ENCODE data around the gene TMUB1.
A peak's percentile ranks its signal among the peaks of the same experiment; 100 is the strongest.

Gene TMUB1

DNA sequence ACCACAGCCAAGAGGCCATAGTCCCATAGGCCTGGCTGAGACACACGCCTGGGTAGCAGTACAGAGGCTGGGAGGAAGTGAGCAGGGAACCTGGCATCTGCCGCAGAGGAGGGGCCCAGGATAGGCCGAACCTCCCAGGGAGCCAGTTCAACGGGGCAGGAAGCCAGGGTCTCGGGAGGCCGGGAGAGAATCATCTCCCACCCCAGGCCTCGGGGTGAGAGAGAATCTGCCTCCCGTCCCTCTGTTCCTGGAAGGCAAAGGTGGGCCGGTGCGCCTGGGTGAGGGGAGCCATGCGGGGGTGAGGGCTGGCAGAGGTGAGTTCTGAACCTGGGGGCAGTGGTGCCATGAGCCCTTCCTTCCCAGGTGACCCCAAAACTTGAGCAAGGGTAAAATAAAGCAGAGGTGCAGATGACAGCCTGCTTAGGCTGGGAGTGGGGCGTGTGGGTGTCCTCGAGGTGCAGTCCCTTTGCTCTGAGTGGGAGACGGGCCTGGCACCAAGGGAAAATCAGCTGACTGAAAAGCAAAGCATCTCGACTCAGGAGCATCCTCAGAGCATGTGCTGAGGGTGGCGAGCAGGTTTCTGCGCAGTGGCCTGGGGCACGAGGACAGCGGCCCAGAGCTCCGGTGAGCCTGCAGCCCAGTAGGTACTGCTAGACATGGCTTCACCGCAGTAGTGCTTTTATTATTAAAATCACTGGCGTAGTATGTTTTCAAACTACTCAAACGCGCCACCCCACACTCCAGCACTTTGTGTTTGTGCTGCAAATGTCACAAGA lies 18.5 kb upstream of the TMUB1 start:
- no peak for DNase-seq

DNA sequence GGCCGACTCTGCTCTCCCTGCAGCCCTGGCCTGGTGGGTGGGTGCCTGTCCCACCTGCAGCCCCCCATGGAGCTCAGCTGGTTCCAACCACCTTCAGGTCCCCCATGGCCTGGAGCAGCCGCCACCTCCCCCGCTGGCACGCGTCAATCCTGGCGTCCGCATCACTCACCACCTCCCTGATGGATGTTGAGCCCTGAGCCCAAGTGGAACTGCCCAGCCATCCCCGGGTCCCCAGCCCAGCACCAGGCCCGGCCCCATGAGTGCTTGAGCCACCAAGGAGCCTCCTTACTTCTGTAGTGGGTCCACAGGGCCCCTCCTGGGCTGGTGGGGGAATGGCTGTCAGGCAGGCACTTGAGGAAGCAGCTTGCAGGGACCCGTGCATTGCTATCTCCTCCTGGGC lies 17.6 kb upstream of the TMUB1 start:
- DNase-seq, result no peak

DNA sequence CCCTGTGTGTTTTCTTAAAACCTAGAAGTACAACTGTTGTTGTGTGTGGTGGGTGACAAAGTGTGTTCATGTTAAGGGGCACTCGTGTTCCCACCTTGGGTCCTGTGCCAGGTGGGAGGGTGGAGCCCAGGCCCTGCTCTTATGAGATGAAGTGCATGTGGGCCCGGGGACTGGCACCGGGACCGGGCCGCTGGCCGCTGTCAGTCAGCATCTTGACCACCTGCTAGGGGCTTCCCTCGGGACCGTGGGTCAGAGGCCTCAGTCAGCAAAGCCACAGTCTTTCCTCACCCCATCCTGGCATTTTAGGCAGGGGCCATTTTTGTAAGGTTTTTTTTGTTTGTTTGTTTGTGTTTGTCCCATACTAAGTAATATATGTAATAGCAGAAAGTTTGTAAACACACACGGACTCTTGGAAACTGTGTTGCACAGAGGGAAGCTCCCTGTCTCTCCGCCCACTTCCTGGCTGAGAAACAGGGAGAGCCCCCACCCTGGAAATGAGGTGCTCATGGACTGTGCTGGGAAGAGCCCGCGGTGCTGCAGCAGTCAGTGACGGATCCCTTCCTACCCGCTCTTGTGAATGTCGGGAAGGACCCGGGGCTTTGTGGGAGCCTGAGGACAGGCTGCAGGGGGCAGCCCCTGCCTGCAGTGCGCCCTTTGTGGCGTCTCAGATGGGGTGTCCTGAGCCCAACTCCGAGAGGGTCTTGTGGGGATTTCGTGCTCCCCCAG lies 16.4 kb upstream of the TMUB1 start:
- no peak for DNase-seq

DNA sequence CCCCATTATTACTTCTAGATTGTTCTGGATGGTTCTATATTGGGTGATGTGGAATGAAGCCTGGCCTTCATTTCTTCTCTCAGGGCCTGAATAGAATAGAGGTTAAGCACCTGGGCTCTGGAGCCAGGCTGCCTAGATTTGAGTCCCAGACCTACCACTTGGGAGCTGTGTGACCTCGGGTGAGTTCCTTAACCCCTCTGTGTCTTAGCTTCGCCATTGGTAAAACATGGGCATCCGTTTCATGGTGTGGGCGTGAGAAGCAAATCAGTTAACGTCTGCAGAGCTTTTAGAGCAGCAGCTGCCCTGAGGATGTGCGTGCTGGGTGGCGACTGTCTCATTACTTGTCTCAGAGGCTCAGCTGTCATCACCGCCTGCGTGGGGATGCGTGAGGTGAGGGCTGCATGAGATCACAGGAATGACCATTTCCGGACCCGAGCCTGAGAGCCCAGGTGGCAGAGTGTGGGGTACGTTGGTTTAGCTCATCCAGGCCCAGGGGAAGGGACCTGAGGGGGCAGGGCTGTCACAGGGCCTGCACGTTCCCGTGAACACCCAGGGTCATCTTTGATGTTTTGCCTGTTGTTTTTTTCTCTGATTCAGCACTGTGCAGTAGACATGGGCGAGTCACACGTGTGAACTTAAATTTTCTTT lies 12.7 kb upstream of the TMUB1 start:
- no peak for DNase-seq

DNA sequence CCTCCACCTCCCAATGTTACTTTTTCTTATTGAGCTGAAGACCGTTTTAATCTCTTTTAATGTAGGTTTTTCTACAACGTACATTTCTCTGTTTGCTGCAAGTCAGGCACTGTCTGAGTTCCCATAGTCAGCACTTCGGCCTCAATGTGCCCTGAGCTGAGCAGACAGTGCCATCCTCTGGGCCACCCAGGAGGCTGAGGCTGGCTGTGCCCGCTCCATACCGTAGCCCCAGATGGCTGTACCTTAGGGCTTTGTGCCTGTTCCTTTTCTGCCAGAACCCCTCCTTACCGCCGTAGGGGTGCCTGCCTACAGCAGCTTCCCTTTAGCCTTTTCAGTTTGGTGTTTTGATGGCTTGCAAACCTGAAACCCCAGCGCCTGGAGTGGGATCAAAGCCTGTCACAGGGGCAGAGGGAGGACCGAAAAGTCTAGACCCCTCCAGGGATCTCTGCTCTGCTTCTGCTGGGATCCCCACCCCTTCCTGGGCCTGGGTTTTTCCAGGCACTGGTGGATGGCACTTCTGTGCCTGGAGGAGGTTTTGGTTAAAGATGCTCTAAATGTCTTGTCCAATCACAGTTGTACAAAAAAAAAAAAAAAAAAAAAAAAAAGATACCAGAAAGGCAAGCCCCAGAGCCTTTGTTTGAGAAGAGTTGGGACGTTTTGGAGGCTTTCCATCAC lies 12.0 kb upstream of the TMUB1 start:
- no peak for DNase-seq

DNA sequence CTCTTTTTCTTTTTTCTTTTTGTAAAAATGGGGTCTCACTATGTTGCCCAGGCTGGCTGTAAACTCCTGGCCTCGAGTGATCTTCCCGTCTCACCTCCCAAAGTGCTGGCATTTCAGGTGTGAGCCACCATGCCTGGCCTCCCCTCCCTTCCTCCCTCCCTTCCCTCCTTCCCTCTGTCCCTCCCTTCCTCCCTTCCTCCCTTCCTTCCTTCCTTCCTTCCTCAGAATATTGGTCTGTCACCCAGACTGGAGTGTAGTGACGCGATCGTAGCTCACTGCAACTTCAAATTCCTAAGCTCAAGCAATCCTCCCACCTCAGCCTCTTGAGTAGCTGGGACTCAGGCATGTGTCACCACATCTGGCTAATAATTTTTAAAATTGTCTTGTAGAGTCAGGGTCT lies 11.4 kb upstream of the TMUB1 start:
- DNase-seq, result no peak

DNA sequence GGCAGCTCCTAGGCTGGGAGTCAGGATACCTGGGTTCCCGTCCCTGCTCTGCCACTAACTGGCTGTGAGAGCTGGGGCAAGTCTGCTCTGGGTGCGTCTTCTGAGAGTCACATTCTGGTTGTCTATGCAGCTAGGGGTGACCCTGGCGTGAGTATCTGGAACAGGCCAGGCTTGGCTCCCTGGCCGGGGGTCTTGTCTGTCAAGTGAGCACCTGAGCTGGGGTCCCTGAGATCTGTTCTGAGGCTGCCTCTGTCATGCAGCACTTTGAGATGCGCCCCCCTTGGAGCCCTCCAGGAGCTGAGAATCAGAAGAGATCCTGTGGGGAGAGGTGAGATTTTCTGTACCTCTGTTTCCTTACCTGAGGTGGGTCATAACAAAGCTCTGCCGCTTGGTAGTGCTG lies 10.5 kb upstream of the TMUB1 start:
- DNase-seq, result no peak

DNA sequence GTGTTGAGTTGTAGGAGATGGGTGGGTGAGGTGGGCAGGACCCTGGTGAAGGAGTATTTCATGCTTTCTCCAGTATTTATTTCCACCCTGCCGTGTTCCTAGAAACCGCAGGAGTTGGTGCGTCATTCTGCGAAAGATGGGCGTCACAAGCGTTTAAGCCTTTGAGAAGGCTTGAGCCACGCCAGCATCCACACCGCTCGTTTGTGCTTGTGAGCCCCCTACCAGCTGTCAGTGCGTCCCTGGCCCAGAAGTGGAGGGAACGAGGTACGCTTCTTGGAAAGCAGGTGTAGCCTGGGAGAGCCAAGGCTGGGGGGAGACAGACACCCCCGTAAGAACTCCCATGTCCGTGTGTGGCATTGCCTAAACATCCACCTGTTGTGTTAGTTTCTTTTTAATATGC lies 8.7 kb upstream of the TMUB1 start:
- no peak for DNase-seq

DNA sequence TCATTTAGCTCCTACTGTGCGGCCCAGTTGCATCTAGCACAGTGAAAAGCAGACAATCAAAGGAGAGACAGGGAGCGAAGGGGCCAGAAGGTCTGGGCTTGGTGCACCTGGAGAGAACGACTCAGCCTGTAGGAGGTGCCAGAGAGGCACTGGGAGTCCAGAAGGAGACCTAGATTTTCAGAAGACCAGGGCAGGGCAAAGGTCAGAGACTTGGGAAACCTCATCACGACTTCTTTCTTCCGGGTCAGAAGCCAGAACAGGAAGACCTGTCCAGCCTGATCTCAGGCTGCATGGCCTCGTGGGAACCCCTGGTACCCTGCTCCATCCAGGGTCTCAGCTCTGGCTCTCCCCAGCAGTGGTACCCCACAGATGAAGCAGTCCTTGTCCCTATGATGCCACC lies 8.1 kb upstream of the TMUB1 start:
- no peak for DNase-seq

DNA sequence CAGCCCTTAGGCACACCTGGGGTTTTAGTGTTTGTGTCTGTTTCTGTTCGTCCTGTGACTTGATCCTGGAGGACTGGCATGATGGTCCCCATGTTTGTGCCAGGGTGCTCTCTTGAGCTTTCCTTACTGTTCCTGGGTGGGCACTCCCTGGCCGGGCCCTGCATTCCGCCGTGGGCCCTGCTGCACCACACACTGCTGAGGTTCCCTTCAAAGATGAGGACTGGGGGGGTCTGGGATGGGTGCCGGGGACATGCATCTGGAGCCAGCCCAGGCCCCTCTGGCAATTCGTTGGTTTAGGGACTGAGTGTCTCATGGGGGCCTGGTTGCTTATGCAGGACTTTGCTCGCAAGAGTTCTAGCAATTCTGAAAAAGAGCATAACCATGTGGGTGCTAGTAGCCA lies 7.7 kb upstream of the TMUB1 start:
- DNase-seq, result no peak

DNA sequence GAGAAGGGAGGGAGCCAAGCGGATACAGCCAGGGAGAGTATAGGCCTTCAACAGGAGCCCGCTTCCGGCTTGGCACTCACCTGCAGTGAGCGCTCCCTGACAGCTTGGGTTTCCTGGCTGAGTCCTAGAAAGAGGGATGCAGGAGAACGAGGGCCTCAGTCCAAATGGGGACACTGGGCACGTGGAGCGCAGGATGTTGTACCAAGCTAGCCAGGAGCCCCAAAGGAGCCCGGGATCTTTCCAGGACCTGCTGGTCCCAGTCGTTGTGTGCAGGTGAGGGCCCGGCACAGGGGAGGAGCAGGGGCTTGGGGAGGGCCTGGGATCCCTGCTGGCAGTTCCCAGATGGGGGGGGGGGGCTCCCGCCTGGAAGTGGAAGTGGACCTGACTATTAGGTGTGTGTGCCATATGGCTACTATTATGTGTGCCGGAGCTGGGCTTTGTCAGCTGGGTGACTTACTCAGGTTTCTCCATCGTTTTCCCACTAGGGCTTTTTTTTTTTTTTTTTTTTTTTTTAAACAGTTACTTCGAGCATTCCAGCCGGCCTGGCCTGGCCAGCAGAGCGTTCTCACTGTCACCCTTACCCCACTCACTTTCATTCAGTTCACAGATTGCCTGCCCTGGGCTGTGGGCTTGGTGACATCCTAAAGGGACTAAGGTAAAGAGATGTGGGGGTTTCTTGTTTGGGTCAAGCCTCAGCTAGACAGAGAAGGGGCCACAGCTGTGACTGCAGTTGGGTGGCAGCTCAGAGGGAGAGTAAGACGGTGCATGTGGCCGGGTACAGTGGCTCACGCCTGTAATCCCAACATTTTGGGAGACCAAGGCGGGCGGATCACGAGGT lies 6.8 kb upstream of the TMUB1 start:
- DNase-seq, result no peak

DNA sequence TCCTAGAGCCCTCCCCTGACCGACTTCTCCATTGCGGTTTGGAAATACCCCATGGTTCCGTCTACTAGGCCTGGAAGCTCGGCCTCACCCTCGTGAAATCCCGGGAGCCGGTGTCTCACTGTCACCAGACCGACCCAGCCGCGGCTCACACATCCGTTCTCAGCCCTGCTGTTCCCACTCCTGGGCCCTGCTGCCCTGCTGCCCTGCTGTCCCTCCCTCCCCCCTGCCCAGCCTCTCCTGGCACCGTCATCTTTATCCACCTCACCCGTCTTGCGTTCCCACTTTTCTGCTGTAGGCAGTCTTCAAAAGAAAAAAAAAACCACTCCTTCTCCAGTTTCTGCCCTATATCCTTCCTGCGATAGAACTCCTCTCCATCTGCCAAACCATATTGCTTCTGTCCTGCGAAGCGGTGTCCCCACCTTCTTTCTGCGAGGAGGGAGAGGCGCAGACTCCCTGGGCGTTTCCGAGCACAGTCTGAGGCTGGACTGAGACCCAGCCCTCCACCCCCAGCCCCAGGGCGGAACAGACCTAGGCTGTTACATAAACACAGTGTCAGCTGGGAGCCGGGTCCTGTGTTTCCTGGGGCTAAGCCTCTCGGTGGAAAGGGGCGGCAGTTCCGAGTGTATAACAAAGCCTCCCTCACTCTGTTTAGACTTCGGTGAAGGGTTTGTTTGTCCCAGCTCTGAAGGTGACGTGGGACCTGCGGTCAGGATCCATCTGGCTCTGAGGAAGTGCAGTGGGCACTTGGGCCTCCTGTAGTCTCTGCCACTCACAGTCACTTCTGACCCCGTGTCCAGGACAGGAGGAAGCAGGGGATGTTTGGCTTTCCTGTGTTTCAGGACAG lies 5.8 kb upstream of the TMUB1 start:
- peak; percentile 80 for DNase-seq

DNA sequence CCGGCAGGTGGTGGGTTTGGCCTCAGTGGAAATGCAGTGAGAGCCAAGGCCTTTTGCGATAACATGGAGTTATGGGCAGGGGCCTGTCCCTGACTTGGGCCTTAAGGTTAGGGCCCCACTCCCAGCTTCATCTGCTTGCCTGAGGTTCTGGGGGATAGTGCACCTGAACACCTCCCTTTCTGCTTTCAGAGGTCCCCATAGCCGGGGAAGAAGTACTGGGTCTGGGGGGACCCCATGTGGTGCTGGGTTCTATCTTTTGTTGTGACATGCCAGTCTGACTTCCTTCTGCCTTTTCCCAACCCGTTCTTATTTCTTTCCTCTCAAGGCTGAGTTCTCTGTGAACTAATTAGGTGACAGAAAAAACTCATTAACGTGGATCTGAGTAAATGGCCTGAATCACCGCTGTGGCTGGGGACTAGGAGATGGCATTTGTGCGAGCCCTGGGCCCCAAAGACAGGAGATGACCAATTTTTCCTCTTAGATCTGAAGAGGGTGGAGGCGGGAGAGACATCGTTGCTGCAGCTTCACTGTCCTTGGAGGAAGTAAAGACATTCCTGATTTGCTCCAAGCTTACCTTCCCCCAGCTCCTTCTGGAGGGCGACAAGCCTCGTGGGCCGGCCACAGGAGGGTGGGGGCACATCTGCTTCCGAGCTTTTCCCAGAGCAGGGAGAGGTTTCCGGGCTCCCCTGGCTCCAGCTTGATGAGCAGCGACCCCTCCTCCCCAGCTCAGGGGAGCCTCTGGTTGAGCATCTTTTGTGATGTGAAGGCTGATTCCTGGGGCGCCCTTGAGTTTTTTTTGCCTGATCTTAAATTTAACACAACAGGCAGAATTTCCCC lies 4.9 kb upstream of the TMUB1 start:
- peak; percentile 59 for DNase-seq

DNA sequence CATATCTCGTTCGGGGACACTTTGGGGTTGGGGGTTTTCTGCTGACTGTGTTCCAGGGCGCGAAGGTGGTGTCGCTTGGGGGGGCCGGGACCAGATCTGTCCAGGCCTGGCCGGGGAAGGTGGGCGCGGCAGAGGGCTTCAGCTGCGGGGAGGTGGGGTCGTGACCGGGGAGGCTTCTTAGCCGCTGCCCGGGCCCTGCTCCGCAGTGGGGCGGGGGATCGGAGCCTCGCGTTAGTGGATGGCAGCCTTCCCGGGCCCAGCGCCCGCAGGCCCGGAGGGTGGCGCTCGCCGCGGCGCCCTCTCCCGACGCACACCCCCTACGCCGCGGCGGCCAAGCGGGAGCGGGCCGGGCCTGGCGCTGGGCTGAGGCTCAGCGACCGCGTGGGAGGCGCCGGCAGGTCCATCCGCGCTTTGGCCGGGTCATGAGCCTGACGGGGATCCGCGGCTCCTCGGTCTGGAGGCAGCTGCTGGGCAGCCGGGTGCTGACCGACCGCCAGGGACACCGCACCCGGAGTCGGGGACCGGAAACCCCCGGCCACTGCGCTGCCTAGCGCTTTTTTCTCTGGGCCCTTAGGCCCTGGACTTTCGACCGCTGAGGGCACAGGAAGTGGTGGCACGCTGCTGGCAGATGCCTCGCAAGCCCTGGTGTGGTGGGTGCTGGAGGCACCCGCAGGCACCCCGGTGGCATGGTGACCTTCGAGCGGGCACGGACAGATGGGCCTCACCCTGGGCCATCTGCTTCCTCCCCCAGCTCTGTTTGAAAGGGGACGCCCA lies 4.1 kb upstream of the TMUB1 start:
- peak; percentile 80 for DNase-seq

DNA sequence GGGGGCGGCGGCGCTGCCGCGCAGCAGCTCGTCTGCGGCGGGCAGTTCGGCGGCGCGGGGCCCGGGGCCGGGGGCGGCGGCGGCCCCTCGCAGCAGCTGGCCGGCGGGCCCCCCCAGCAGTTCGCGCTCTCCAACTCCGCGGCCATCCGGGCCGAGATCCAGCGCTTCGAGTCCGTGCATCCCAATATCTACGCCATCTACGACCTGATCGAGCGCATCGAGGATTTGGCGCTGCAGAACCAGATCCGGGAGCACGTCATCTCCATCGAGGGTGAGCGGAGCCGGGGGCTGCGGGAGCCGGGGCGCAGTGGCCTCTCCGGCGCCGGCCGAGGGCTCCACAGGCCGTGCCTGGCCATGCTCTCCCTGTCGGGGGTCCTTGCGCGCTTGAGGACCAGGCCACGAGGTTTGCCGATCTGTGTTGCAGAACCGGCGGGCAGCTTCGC lies 3.5 kb upstream of the TMUB1 start:
- no peak for DNase-seq

DNA sequence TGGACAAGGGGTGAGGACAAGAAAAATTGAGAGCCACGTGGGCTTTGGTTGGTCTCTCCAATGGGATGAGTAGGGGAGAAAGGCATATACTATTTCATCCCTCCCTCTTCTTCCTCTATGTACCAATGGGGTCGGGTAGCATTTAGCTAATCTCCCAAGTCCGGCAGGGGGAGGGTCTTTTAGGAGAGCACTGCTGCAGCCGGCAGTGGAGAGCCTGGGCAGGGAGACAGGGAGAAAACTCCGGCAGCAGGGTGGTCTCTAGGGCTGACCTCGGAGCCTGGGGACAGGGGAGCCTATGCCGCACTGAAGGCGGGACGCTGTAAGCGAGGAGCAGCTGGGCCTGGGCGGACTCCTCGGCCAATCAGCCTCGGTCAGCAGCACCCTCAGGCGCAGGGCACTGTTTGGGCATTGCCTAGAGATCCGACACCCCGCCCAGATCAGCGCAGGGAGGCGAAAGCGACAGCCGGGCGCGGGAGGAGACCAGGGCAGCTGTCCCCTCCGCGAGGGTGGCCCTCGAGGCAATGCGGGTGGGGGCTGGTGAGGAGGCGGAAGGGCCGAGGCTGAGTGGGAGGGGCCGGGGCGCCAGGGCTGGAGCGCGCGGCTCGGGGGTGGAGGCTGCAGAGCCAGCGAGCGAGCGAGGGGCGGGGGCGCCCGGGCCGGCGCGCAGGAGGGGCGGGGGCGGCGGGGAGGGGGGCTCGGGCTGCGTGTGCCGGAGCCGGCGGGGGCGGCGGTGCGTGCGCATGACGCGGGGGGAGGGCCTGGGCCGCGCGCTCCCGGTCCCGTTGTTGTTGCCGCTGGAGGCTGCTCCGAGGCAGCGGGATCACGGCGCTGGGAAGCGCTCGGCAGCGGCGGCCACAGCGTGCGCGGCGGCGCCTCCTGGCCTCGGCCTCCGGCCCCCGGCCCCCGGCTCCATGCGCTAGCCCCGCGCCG lies 2.7 kb upstream of the TMUB1 start, which contains the start of gene AGAP3:
Gene AGAP3, plus strand, starts transcription at position 785 of the 930 bp plus-strand sequence. CDS start 267 bp downstream, outside the sequence.
- peak; percentile 93 for DNase-seq

DNA sequence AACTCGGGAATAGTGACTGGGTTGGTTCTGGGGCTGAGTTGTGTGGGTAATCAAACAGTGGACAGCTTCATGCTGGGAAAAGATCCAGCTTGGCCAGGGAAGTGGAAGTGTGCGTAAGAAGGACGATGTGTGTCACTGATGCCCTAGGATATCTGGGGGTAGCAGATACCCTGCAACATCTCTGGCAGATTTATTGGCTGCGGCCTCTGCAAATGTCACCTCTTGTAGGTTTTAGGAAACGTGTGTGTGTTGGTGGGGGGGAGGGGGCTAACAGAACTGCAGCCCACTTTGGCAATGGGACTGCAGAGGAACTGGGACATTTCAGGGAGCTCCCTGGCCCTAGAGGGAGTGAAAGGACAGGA lies 2.0 kb upstream of the TMUB1 start:
- DNase-seq, result no peak

DNA sequence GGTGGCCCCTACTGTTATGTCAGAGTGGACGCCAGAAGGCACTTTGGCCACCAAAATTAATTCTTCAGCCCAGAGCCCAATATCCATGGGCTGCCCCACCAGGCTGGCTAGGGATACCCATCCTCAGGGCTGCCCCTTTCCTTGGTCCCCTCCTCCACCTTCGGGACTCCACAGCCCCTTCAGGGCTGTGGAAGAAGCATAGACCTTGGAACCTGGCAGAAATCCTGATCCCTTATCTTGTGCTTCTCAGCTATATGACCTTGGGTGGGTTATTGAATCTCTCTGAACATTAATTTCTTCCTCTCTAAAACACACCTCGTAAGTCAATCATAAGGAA lies 499 bp upstream of the TMUB1 start:
- DNase-seq, result peak; percentile 26
